Fibroblast of pulmonary artery (primary cell): ENCODE results near the gene CTSO.

Source experiments
- DNase-seq: peaks from one replicate; pipeline ENCODE4 v3.0.0-alpha.2; 2010; ENCODE audit warnings: low read depth
- H3K4me3 ChIP-seq: replicated peaks from 2 replicates; pipeline ENCODE4 v1.5.1; 2011; ENCODE audit warnings: low read depth, mild to moderate bottlenecking, control low read depth, low read length, moderate library complexity
- CTCF ChIP-seq: IDR thresholded peaks from 2 replicates; pipeline ENCODE4 v1.5.1; 2011; ENCODE audit warnings: mild to moderate bottlenecking, control low read depth, low read length, inconsistent platforms; ENCODE audit errors: missing control alignments

CTSO gene

DNA sequence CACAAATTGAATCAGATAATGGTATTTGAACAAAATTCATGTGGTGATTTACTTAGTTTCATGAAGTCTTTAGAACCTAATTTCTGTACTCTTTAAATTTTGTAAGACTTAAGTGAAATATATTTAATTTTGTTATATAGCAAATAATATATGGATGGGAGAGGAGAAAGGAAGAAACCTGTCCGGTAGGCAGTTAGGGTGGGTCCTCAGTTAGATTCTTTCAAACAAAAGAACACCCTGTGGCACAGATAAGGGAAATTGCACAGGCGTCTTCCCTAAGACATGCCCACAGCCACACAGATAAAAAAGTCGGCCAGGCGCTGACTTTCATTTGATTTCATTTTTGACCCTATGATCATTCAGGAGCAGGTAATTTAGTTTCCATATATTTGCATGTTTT is 25.1 kb upstream of the CTSO start:
- no peak overlapping the region for H3K4me3 ChIP-seq

GRCh38 chr4:155975511-155975910 is 21.8 kb upstream of the CTSO start:
- DNase-seq: no peak
- no peak for TF ChIP-seq CTCF
- no peak overlapping the region for H3K4me3 ChIP-seq

More for the DNA sequence above, 25.1 kb upstream of the CTSO start:
- no peak for TF ChIP-seq CTCF
- DNase-seq: no peak

GRCh38 chr4:155974996-155975395 is 21.3 kb upstream of the CTSO start:
- DNase-seq: no peak
- no peak for TF ChIP-seq CTCF
- no peak overlapping the region for H3K4me3 ChIP-seq

DNA sequence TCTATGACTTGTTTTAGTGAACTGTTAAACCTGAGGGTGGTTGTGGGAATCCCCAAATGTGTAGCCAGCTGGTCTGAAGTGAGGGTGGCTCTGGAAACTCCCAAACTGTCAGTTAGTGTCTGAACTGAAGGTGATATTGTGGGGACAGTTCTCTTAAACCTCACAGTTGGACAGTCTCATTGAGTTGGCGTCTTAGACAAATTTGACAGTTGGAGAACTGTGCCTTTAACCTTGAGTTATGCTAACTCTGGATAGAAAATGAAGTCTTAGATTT is 20.7 kb upstream of the CTSO start:
- TF ChIP-seq CTCF: no peak
- no peak overlapping the region for H3K4me3 ChIP-seq
- DNase-seq: no peak

DNA sequence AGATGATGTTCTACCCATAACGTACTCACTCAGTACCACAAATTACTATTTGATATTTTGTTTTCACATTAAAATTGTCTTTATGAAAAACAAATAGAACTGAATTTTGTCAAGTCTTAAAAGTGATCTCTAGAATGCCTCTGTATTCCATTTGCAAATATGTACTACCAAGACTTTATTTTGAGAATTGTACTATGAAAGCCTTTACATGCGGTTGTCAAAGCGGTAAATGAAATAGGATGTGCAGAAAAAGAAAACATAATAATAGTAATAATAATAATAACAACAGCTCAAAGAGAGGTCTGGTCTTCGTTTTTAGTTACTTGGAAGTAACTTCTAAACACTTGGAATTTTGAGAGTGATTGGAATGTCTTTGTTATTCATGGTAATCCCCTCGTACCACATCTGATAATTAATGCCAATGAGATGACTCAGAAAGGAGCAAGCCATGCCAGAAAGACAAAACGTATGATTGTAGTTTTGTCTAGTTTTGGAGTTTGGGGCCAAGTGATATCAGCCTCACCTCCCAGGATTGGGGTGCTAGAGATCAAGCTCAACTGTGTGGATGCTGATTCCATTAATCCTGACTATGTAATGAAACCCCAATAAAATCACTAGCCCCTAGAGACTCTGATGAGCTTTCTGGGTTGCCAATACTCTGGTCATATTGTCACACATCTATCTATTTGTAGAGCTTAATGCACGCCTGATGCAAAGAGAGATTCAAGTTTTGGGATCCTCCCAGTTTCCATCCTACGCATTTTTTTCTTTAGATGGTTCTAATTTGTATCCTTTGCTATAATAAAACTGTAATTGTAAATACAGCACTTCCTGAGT is 20.2 kb upstream of the CTSO start:
- TF ChIP-seq CTCF: no peak
- no peak overlapping the region for H3K4me3 ChIP-seq
- DNase-seq: peak; percentile 29

GRCh38 chr4:155972098-155972497 is 18.4 kb upstream of the CTSO start:
- DNase-seq: peak; percentile 57
- no peak overlapping the region for H3K4me3 ChIP-seq
- TF ChIP-seq CTCF: peak; percentile 60
